Activated CD4-positive, alpha-beta T cell treated with anti-CD3 and anti-CD28 coated beads for 36 hours (primary cell): Measurements from ENCODE around the gene ABTB1. TPM values are rescaled to one million over a fixed set of nuclear protein-coding genes. Genes with fewer than 3 reads are reported as not detected.
"Not testable (repeated sequence)": the region's sequence is repeated elsewhere in the genome, so short reads cannot be mapped to it uniquely, and the experiment has no call there.

ENCODE experiments used
- ATAC-seq: fragments of 200-7000 bp; cut with Tn5 transposase; one replicate; pipeline ENCODE4 v1.10.0; 2021; ENCODE audit warnings: mild to moderate bottlenecking, moderate library complexity
- CTCF ChIA-PET: fragments of 350-600 bp; sonication (Branson Sonifier 250); formaldehyde crosslinking; loops from one replicate; lab custom pipeline; 2021; ENCODE audit warnings: antibody characterized with exemption; lab: Charles Lee
- POLR2A ChIA-PET: fragments of 350-600 bp; sonication (Branson Sonifier 250); formaldehyde crosslinking; loops from one replicate; lab custom pipeline; 2021; ENCODE audit warnings: antibody characterized with exemption, inconsistent platforms; lab: Charles Lee
- DNase-seq: peaks from one replicate; pipeline ENCODE4 v3.0.0-alpha.2; 2020
- H3K27ac Mint-ChIP-seq: one replicate; pipeline ENCODE4 v1.8.0; 2021; ENCODE audit warnings: mixed read lengths
- H3K27me3 Mint-ChIP-seq: one replicate; pipeline ENCODE4 v1.8.0; 2021; ENCODE audit warnings: mixed read lengths
- H3K36me3 Mint-ChIP-seq: one replicate; pipeline ENCODE4 v1.8.0; 2021; ENCODE audit warnings: low read depth, mixed read lengths
- H3K4me1 Mint-ChIP-seq: one replicate; pipeline ENCODE4 v1.8.0; 2021; ENCODE audit warnings: mixed read lengths
- H3K4me3 Mint-ChIP-seq: one replicate; pipeline ENCODE4 v1.8.0; 2021; ENCODE audit warnings: mild to moderate bottlenecking, moderate library complexity, mixed read lengths
- H3K9me3 Mint-ChIP-seq: one replicate; pipeline ENCODE4 v1.8.0; 2021; ENCODE audit warnings: low read depth, mixed read lengths
- intact Hi-C, 2 experiments: fragments of 100-400 bp; cut with DNase I in 1 of 2; cut with micrococcal nuclease in 1 of 2; formaldehyde crosslinking; loops; one replicate each; pipeline versions ENCODE4 v1.14.2 to v1.15.1; 2022 to 2024; cut with DNase I, micrococcal nuclease
- total RNA-seq, 2 experiments: library from RNA; stranded (reverse); gene quantifications; one replicate each; pipeline ENCODE4 v1.2.3, GENCODE V29; 2021

Gene ABTB1
- total RNA-seq, 2 experiments from 2014 or later, result 8.3 to 9.6 TPM

DNA sequence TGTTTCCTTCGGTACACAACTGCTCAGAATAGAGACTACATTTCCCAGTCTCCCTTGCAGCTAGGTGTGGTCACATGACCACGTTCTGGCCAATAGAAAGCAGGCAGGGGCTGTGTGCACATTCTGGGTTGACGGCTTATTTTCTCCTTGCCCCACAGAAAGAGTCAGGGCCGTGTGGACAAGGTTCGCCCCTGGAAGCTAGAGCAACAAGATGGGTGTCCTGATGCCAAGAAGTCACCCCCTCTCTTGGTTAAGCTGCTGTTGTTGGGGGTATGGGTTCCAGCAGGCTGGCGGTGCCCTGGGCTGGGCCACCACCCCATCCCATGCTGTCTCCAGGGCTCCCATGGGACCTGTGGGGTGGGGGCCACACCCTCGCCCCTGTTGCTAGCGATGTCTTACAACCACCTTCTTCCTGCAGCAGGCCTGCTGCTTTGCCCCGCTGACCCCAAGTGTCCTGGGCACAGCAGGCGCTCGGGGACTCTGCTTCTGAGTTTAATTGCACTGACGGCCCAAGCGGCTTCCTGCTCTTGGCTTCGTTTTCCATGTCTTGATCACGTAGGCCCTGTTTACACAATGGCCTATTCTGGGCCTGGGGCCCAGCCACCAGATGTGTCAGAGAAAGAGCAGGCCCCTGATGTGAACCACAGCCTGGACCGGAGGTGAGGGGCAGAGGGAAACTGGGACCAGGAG lies 24.9 kb downstream of the ABTB1 start:
- peak; percentile 92 for ATAC-seq
- DNase-seq, result peak; percentile 75
- ChIA-PET CTCF (interaction anchor here (0.5 to 1.3 kb wide), 3 partner anchors 50 to 351 kb away, joined by 3 to 4 read pairs (median 4); no protein-coding TSS in a partner anchor), POLR2A (interaction anchor here (0.7 kb wide), 1 partner anchor 719 kb away, joined by 3 read pairs; no protein-coding TSS in a partner anchor)
- Mint-ChIP-seq H3K36me3 (no peaks in the 10 kb centered on the region), H3K27ac (no peak overlapping the region), H3K27me3 (no peaks in the 10 kb centered on the region), H3K4me1 (peaks cover 3% of the 10 kb centered on the region), H3K9me3 (no peaks in the 10 kb centered on the region), H3K4me3 (no peak overlapping the region)
- intact Hi-C loops, result loop anchor here in 1 of 2 experiments (1.0 to 5.0 kb wide), 3 partner anchors 25 to 275 kb away; partner anchors contain the start of gene ABTB1

- Mint-ChIP-seq H3K4me3 (no peak overlapping the region), H3K4me1 (peaks cover 3% of the 10 kb centered on the region), H3K27ac (no peak overlapping the region), H3K27me3 (no peaks in the 10 kb centered on the region), H3K9me3 (no peaks in the 10 kb centered on the region), H3K36me3 (no peaks in the 10 kb centered on the region)
- CTCF ChIA-PET, result interaction anchor here (0.6 to 1.4 kb wide), 5 partner anchors 15 to 251 kb away, joined by 3 to 4 read pairs (median 4); no protein-coding TSS in a partner anchor
- intact Hi-C loops, result loop anchor here in 1 of 2 experiments (5.0 kb wide), 2 partner anchors 134 to 274 kb away; no protein-coding TSS in a partner anchor
- POLR2A ChIA-PET, result no interaction called here
- ATAC-seq, result no peak
- DNase-seq, result no peak
Measured at GRCh38 chr3:127698286-127698685, 25.5 kb downstream of the ABTB1 start.

DNA sequence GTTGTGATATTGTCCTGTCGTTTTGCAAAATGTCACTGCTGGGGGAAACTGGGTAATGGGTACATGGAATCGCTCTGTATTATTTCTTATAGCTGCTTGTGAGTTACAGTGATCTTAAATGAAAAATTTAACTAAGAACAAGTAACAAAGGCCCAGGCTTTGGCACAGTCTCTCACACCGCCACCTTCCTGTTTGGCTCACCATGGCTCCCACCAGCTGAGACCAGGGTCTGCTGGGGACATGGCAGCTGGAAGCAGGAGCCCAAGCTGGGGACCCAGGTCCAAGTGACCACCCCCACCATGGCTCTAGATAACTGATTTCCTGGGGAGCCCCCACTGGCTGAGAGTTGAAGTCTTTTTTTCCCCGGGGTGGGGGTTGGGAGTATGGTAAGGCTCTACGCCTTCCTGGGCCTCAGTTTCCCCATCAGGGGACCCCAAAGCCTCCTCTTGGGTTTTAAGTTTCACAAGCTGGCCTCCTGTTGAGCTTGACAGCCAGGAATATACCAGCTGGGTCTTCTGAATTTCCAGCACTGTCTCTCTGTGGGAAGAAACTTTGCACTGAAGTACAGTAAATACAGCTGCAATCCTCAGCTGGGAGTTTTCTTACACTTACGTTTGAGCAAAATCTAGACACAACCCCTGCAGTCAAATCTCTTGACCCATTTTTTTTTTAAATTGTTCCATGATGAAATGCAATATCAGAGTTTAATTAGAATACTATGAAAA lies 26.1 kb downstream of the ABTB1 start:
- DNase-seq (no peak), ATAC-seq (no peak)
- Mint-ChIP-seq H3K27ac (no peak overlapping the region), H3K27me3 (no peaks in the 10 kb centered on the region), H3K9me3 (peaks cover 2% of the 10 kb centered on the region), H3K36me3 (no peaks in the 10 kb centered on the region), H3K4me1 (peaks cover 3% of the 10 kb centered on the region), H3K4me3 (no peak overlapping the region)
- ChIA-PET CTCF (interaction anchor here (1.0 to 1.4 kb wide), 3 partner anchors 16 to 133 kb away, joined by 4 read pairs; no protein-coding TSS in a partner anchor), POLR2A (interaction anchor here (0.7 kb wide), 1 partner anchor 55 kb away, joined by 4 read pairs; no protein-coding TSS in a partner anchor)
- intact Hi-C loops, result loop anchor here in 1 of 2 experiments (5.0 kb wide), 2 partner anchors 133 to 273 kb away; no protein-coding TSS in a partner anchor

DNA sequence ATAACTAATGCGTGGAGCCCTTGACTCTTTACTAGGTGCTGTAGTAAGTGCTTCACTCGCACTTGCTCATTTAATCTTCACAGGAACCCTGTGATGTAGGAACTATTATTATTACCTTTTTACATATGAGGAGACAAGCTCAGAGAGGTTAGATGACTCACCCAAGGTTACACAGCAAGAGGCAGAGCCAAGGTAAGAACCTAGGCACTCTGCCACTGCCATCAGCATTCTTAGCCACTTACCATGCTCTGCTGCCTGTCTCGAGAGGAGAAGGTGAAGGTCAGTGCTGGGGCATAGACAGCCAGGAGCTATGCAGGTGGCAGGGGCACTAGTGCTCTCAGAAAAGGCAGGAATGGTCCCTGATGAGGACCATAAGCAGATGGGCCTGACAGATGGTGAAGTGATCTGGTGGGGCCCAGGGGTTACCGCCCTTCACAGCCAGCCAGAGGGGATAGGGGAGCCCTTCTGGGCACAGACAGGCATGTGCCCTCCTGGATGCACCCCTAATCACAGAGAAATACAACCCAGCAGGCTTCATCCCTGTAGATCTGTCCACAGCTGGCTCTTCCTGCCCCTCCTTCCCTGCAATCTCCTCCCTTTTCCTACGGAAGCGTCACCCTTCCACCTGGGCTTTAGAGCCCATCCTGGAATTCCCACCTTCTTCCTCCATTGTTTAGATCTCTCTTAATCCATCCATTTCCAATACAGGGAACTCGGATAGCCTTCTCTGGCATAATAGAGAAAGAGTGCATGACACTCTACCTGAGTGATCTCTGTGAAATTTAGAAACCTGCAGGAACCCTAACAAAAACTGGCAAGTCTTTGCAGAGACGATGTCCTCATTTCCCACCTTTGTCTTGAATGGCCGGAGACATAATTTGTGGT lies 26.9 kb downstream of the ABTB1 start:
- no peaks in the 10 kb centered on the region for H3K36me3 Mint-ChIP-seq
- ATAC-seq (no peak), DNase-seq (no peak)
- intact Hi-C loops, result loop anchor here in 1 of 2 experiments (5.0 kb wide), 2 partner anchors 133 to 273 kb away; no protein-coding TSS in a partner anchor
- ChIA-PET CTCF (interaction anchor here (0.8 to 1.4 kb wide), 3 partner anchors 125 to 1245 kb away, joined by 3 to 4 read pairs (median 4); no protein-coding TSS in a partner anchor), POLR2A (interaction anchor here (0.7 kb wide), 1 partner anchor 54 kb away, joined by 4 read pairs; no protein-coding TSS in a partner anchor)
- H3K4me3 Mint-ChIP-seq, result no peak overlapping the region
- peaks cover 3% of the 10 kb centered on the region for H3K4me1 Mint-ChIP-seq
- H3K27ac Mint-ChIP-seq, result no peak overlapping the region
- peaks cover 2% of the 10 kb centered on the region for H3K9me3 Mint-ChIP-seq
- H3K27me3 Mint-ChIP-seq, result no peaks in the 10 kb centered on the region

- ATAC-seq (no peak), DNase-seq (no peak)
- Mint-ChIP-seq H3K27me3 (no peaks in the 10 kb centered on the region), H3K4me3 (no peak overlapping the region), H3K27ac (no peak overlapping the region), H3K36me3 (no peaks in the 10 kb centered on the region), H3K4me1 (peaks cover 3% of the 10 kb centered on the region), H3K9me3 (peaks cover 2% of the 10 kb centered on the region)
- ChIA-PET CTCF (no interaction called here), POLR2A (no interaction called here)
- intact Hi-C loops, result no loop called here
Measured at GRCh38 chr3:127700406-127700805, 27.7 kb downstream of the ABTB1 start.

- ATAC-seq (no peak), DNase-seq (no peak)
- H3K4me1 Mint-ChIP-seq, result peaks cover 3% of the 10 kb centered on the region
- no peaks in the 10 kb centered on the region for H3K27me3 Mint-ChIP-seq
- ChIA-PET CTCF (interaction anchor here (0.6 to 0.8 kb wide), 2 partner anchors 116 to 227 kb away, joined by 3 read pairs; no protein-coding TSS in a partner anchor), POLR2A (no interaction called here)
- H3K27ac Mint-ChIP-seq, result no peak overlapping the region
- intact Hi-C loops, result no loop called here
- no peak overlapping the region for H3K4me3 Mint-ChIP-seq
- no peaks in the 10 kb centered on the region for H3K36me3 Mint-ChIP-seq
- peaks cover 2% of the 10 kb centered on the region for H3K9me3 Mint-ChIP-seq
Measured at GRCh38 chr3:127701280-127701911, 28.6 kb downstream of the ABTB1 start.

DNA sequence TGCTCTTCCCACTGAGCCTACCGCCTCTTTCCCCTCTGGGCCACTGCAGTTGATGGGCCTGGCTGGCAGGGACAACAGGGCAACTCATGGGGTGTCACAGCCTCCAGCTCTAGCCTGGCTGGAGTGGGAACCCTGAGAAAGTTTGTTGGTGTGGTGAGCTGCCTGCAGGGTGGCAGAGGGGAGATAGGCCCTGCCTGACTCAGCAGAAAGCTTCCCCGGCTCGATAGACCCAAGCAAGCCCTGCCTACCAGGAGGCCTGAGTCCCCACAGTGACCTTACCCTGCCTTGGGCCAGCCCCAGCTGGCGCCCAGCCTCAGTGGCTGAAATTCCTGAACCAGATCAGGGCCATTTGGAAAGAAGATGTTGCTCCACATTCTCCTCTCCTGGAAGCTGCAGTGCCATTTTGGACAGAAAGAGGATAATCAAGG lies 29.4 kb downstream of the ABTB1 start:
- POLR2A ChIA-PET, result no interaction called here
- no peaks in the 10 kb centered on the region for H3K27me3 Mint-ChIP-seq

GRCh38 chr3:127704840-127705239 lies 32.1 kb downstream of the ABTB1 start:
- CTCF ChIA-PET, ATAC-seq, POLR2A ChIA-PET: not testable (repeated sequence)

More for the DNA sequence above, 29.4 kb downstream of the ABTB1 start:
- no peak overlapping the region for H3K27ac Mint-ChIP-seq
- H3K4me1 Mint-ChIP-seq, result peaks cover 3% of the 10 kb centered on the region
- H3K36me3 Mint-ChIP-seq, result no peaks in the 10 kb centered on the region
- intact Hi-C loops, result no loop called here
- ATAC-seq (no peak), DNase-seq (no peak)
- H3K4me3 Mint-ChIP-seq, result no peak overlapping the region
- CTCF ChIA-PET, result interaction anchor here (0.6 kb wide), 1 partner anchor 117 kb away, joined by 3 read pairs; no protein-coding TSS in a partner anchor
- peaks cover 2% of the 10 kb centered on the region for H3K9me3 Mint-ChIP-seq

GRCh38 chr3:127706312-127706711 lies 33.6 kb downstream of the ABTB1 start:
- DNase-seq (no peak), ATAC-seq (no peak)
- Mint-ChIP-seq H3K4me3 (no peak overlapping the region), H3K27ac (no peak overlapping the region), H3K4me1 (no peaks in the 10 kb centered on the region), H3K36me3 (no peaks in the 10 kb centered on the region), H3K27me3 (no peaks in the 10 kb centered on the region), H3K9me3 (peaks cover 2% of the 10 kb centered on the region)
- CTCF ChIA-PET, result interaction anchor here (0.6 kb wide), 1 partner anchor 1269 kb away, joined by 3 read pairs; no protein-coding TSS in a partner anchor
- intact Hi-C loops, result no loop called here
- POLR2A ChIA-PET, result no interaction called here

More at GRCh38 chr3:127704840-127705239, 32.1 kb downstream of the ABTB1 start:
- intact Hi-C loops, H3K36me3 Mint-ChIP-seq, H3K27me3 Mint-ChIP-seq, H3K4me1 Mint-ChIP-seq, DNase-seq, H3K9me3 Mint-ChIP-seq, H3K4me3 Mint-ChIP-seq, H3K27ac Mint-ChIP-seq: not testable (repeated sequence)

GRCh38 chr3:127706785-127707351 lies 34.1 kb downstream of the ABTB1 start:
- intact Hi-C loops, result no loop called here
- H3K27me3 Mint-ChIP-seq, result no peaks in the 10 kb centered on the region
- ATAC-seq, result no peak
- no peak overlapping the region for H3K27ac Mint-ChIP-seq
- H3K4me3 Mint-ChIP-seq, result no peak overlapping the region
- ChIA-PET CTCF (interaction anchor here (0.6 kb wide), 1 partner anchor 1269 kb away, joined by 3 read pairs; no protein-coding TSS in a partner anchor), POLR2A (no interaction called here)
- DNase-seq, result no peak
- H3K36me3 Mint-ChIP-seq, result no peaks in the 10 kb centered on the region
- peaks cover 2% of the 10 kb centered on the region for H3K9me3 Mint-ChIP-seq
- H3K4me1 Mint-ChIP-seq, result no peaks in the 10 kb centered on the region
